ENCODE data around the gene LRRC4B. TPM values are rescaled to one million over a fixed set of nuclear protein-coding genes. Genes with fewer than 3 reads are reported as not detected.

Gene LRRC4B, protein sequence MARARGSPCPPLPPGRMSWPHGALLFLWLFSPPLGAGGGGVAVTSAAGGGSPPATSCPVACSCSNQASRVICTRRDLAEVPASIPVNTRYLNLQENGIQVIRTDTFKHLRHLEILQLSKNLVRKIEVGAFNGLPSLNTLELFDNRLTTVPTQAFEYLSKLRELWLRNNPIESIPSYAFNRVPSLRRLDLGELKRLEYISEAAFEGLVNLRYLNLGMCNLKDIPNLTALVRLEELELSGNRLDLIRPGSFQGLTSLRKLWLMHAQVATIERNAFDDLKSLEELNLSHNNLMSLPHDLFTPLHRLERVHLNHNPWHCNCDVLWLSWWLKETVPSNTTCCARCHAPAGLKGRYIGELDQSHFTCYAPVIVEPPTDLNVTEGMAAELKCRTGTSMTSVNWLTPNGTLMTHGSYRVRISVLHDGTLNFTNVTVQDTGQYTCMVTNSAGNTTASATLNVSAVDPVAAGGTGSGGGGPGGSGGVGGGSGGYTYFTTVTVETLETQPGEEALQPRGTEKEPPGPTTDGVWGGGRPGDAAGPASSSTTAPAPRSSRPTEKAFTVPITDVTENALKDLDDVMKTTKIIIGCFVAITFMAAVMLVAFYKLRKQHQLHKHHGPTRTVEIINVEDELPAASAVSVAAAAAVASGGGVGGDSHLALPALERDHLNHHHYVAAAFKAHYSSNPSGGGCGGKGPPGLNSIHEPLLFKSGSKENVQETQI
- total RNA-seq, result 0.38 and 0.85 TPM in 2 replicates

DNA sequence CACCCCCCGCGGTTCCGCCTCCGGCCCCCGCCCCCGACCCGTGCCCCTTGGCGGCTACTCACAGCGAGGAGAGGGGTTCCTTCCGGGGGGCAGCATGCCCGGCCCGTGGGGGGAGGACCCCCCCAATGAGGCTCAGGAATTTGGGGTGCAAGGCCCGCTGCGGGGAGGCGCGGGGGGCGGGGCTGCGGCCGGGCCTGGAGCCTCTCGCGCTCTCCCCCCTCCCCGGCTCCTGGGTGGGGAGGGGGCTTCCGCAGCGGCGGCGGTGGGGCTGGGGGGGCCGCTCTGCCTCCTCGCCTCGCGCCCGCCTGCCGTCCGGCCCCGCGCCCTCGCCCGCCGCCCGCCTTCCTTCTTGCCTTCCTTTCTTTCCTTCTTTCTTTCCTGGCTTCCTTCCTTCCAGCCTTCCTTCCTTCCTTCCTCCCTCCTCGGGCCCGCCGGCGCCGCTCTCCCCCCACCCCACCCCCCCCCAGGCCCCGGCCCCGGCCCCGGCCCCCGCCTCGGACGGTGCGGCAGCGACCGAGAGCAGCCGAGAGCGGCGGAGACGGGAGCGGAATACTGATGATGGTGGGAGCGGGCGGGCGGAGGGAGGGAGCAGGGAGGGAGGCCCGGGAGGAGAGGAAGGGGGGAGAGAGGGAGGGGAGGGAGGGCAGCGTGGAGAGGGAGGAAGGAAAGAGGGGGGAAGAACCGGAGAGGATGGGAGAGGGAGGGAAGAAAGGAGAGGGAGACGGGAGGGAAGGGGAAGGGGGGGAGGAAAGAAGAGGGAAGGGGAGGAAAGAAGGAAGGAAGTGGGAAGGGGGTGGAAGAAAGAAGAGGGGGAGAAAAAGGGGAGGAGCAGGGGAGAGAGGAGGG, at the start of gene LRRC4B:
TSS of gene LRRC4B (minus strand) at position 554 of the 846 bp plus-strand sequence. CDS start 19,597 bp downstream, outside the sequence.

DNA sequence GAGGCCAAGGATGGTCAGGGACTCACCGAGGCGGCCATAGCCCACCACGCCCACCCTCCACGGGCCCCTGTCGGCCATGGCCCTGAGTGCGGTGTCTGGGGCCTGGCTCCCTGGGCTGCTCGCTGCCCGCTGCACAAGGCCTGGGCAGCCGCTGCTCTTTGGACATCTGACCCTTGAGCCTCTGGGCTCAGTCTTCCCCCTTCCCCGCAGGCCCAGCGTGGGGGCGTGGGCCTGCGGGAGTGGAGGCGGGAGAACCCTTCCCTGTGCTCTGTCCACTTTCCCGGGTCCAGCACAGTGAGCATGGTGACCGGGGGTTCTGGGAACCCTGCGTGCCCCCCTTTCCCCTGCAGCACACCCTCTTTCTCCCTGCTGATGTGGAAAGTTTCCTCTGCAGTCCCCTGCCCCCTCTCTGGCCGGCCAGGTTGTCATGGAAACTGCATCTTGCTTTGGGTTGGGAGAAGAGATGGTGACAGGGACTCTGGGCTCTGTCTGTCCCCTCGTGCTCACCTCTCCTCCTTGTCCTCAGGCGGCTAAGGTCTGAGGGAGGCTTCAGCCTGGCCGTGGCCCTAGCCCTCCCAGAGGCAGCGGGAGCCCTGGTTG, 54.4 kb downstream of the LRRC4B start, which contains the start of gene ASPDH:
TSS of gene ASPDH (minus strand) at position 168 of the 600 bp plus-strand sequence. CDS start at position 78, 90 bp downstream.

DNA sequence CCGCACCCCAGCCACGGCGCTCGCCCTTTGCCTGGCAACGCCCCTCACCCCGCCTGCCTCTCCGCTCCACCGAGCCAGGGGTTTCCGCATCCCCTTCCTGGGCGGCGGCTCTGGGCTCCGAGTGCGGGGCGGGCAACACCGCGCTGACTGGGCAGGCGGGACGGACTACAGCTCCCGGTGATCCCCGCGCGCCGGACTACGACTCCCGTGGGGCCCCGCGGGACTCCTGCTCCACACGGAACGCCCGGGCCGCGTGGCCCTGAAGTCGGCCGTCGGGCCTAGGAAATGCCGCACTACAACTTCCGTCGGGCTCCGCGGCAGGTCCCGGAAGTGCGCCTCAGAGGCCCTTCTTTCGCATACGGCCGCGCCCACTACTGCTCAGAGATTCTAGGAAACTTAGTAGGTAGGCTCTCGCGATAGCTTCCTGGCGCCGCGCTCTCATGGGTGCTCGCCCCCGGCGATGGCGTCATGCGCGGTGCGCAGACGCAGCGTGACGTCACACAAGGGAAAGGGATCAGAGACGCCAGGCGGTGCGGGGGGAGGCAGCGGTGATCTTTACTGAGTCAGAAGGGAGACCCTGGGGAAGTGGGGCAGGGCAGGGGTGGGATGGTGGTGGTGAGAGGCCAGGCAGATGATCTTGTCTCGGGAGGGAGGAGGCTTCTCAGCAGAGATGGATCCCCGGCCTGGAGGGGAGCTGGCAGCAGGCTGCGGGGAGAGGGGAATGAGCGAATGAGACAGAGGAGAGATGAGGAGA, 57.0 kb downstream of the LRRC4B start, which contains the start of gene JOSD2:
TSS of gene JOSD2 (minus strand) at position 123 of the 754 bp plus-strand sequence. CDS start 760 bp downstream, outside the sequence.

DNA sequence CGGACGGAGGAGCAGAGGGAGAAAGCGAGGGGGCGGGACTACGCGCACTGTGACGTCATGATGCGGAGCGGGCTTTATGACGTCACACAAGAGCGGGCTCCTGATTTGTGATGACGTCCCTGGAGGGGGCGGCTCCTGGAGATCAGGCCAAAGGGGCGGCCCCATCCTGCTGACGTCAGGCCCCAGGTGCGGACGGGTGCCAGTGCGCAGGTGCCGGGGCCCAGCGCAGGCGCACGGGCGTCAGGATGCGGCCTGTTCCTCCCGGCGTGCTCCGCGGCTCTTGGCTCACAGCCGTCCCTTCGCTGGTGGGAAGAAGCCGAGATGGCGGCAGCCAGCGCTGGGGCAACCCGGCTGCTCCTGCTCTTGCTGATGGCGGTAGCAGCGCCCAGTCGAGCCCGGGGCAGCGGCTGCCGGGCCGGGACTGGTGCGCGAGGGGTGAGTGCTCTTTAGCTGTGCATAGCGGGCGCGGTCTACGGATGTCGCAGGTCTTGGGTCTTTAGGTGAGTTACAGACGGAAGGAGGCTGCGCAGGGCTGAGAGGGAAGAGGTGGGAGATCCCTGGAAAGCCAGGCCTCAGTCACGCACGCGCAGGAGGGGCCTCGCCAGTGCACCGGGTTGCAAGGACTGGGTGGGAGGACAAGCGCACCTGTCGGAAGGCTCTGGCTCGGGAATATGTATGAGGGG, 91.9 kb downstream of the LRRC4B start, which contains the start of the genes EMC10 and GARIN5A:
TSS of gene EMC10 (plus strand) at position 284 of the 683 bp plus-strand sequence. CDS start at position 322, 38 bp downstream.
TSS of gene GARIN5A (minus strand) at position 625 of the 683 bp plus-strand sequence. CDS start at position 165, 460 bp downstream.

Other genes with a start within 250 kb of the LRRC4B start
- gene KCNC3, start 239.1 kb downstream of the LRRC4B start, total RNA-seq, result under 0.01 and 0.28 TPM in 2 replicates
- 0.19 and 0.28 TPM in 2 replicates for gene NAPSA, start 202.8 kb downstream of the LRRC4B start, total RNA-seq
- gene NR1H2, start 192.0 kb downstream of the LRRC4B start, total RNA-seq, result 77.8 and 121 TPM in 2 replicates
- gene POLD1, start 184.1 kb downstream of the LRRC4B start, total RNA-seq, result 17.2 and 52.9 TPM in 2 replicates
- gene SPIB, start 149.5 kb downstream of the LRRC4B start, total RNA-seq, result not detected in 2 replicates
- not detected in 2 replicates for gene MYBPC2, start 135.5 kb downstream of the LRRC4B start, total RNA-seq
- gene EMC10, start 91.9 kb downstream of the LRRC4B start, total RNA-seq, result 33.9 and 38.9 TPM in 2 replicates
- 0.28 TPM in 1 of 2 replicates, not detected in the other for gene GARIN5A, start 91.6 kb downstream of the LRRC4B start, total RNA-seq
- 16.6 and 37.2 TPM in 2 replicates for gene JOSD2, start 57.2 kb downstream of the LRRC4B start, total RNA-seq
- not detected in 2 replicates for gene ASPDH, start 54.5 kb downstream of the LRRC4B start, total RNA-seq
- under 0.01 and 0.85 TPM in 2 replicates for gene SYT3, start 71.4 kb upstream of the LRRC4B start, total RNA-seq
- gene C19orf81, start 81.0 kb upstream of the LRRC4B start, total RNA-seq, result not detected in 2 replicates
- 2.9 and 7.6 TPM in 2 replicates for gene SHANK1, start 151.4 kb upstream of the LRRC4B start, total RNA-seq
- gene CLEC11A, start 154.9 kb upstream of the LRRC4B start, total RNA-seq, result 40.8 and 87.7 TPM in 2 replicates
- gene GPR32, start 202.0 kb upstream of the LRRC4B start, total RNA-seq, result not detected in 2 replicates
- not detected in 2 replicates for gene ACP4, start 222.0 kb upstream of the LRRC4B start, total RNA-seq